HCT116 (cell line): ENCODE results near the gene PSD. TPM values are rescaled to one million over a fixed set of nuclear protein-coding genes. Genes with fewer than 3 reads are reported as not detected.

Experiments used
- ATAC-seq: fragments of 200-7000 bp; cut with Tn5 transposase; 2 replicates; pipeline ENCODE4 v1.9.1; 2020; ENCODE audit warnings: mild to moderate bottlenecking, moderate library complexity
- BruUV-seq: library from RNA; stranded (reverse); fragments of 400-500 nt; replicated peaks from 2 replicates; lab custom pipeline; 2021; lab: Mats Ljungman, UMichigan
- CTCF ChIA-PET: fragments of 300-600 bp; sonication (Branson Sonifier 250); formaldehyde crosslinking; loops from one replicate; lab custom pipeline; 2021; ENCODE audit warnings: antibody characterized with exemption; lab: Charles Lee
- POLR2A ChIA-PET: fragments of 300-600, 350-600 bp; sonication (Branson Sonifier 250); formaldehyde crosslinking; loops from one replicate; lab custom pipeline; 2021; ENCODE audit warnings: antibody characterized with exemption; lab: Charles Lee
- RAD21 ChIA-PET, 2 experiments: fragments of 300-600 bp; sonication (Branson Sonifier 250); formaldehyde crosslinking; loops; one replicate each; lab custom pipeline; 2023; ENCODE audit warnings: low total read pairs in 2 of 2; ENCODE audit not compliant: uncharacterized antibody in 2 of 2, unreplicated experiment in 2 of 2, low non-redundant PET in 1 of 2; lab: Charles Lee
- DNase-seq: peaks from one replicate; pipeline ENCODE4 v3.0.0-alpha.2; 2010; ENCODE audit warnings: low read depth, low spot score
- H2AFZ ChIP-seq: fragments of 200-600 bp; shearing (Covaris generic), sonication (generic); 2 replicates; pipeline ENCODE4 v1.6.1; 2017; ENCODE audit warnings: low read depth, mixed run types, mixed read lengths, antibody characterized with exemption, low read length; ENCODE audit not compliant: poor library complexity, severe bottlenecking
- H3K27ac ChIP-seq: 2 replicates; pipeline ENCODE4 v1.5.1; 2012; ENCODE audit warnings: low read depth, low read length
- H3K27me3 ChIP-seq: fragments of 200-600 bp; sonication (generic); 2 replicates; pipeline ENCODE4 v1.6.1; 2016; ENCODE audit warnings: mixed run types, low read length, mixed read lengths; ENCODE audit not compliant: insufficient read depth
- H3K36me3 ChIP-seq, 2 experiments: fragments of 200-500 bp in 1 of 2; fragments of 200-600 bp in 1 of 2; sonication (Bioruptor generic) in 1 of 2; sonication (generic) in 1 of 2; 2 replicates each; pipeline versions ENCODE4 v1.5.1 to v1.6.1; 2014 to 2016; ENCODE audit warnings: low read length in 2 of 2, inconsistent platforms in 1 of 2, mixed read lengths in 1 of 2, mixed run types in 1 of 2; ENCODE audit not compliant: insufficient read depth in 2 of 2, control insufficient read depth in 1 of 2
- H3K4me1 ChIP-seq, 2 experiments: fragments of 200-600 bp in 1 of 2; sonication (generic) in 1 of 2; 2 replicates each; pipeline versions ENCODE4 v1.5.1 to v1.6.1; 2012 to 2017; ENCODE audit warnings: low read length in 2 of 2, inconsistent platforms in 1 of 2, mild to moderate bottlenecking in 1 of 2, mixed read lengths in 1 of 2, mixed run types in 1 of 2, moderate library complexity in 1 of 2; ENCODE audit not compliant: insufficient read depth in 2 of 2, control insufficient read depth in 1 of 2
- H3K4me2 ChIP-seq: fragments of 200-600 bp; sonication (generic); 2 replicates; pipeline ENCODE4 v1.6.1; 2017; ENCODE audit warnings: mixed run types, low read length, mixed read lengths
- H3K4me3 ChIP-seq, 2 experiments: fragments of 200-600 bp in 1 of 2; sonication (generic) in 1 of 2; replicated peaks in 1 of 2; 2 replicates each; pipeline ENCODE4 v1.5.1; 2011 to 2016; ENCODE audit warnings: low read length in 2 of 2, control low read depth in 1 of 2, low read depth in 1 of 2, mild to moderate bottlenecking in 1 of 2, mixed read lengths in 1 of 2, mixed run types in 1 of 2
- H3K79me2 ChIP-seq: fragments of 200-600 bp; sonication (generic); 2 replicates; pipeline ENCODE4 v1.6.1; 2017; ENCODE audit warnings: mild to moderate bottlenecking, mixed run types, low read length, moderate library complexity, mixed read lengths; ENCODE audit not compliant: insufficient read depth
- H3K9ac ChIP-seq: fragments of 200-600 bp; sonication (generic); 2 replicates; pipeline ENCODE4 v1.6.1; 2016; ENCODE audit warnings: low read length, mixed read lengths
- H3K9me2 ChIP-seq: fragments of 200-600 bp; sonication (generic), shearing (Covaris generic); 2 replicates; pipeline ENCODE4 v1.6.1; 2017; ENCODE audit warnings: mixed run types, mild to moderate bottlenecking, moderate library complexity; ENCODE audit not compliant: insufficient read depth
- H3K9me3 ChIP-seq, 2 experiments: fragments of 200-500 bp in 1 of 2; fragments of 200-600 bp in 1 of 2; sonication (Bioruptor generic) in 1 of 2; sonication (generic) in 1 of 2; 2 replicates each; pipeline ENCODE4 v1.6.1; 2014 to 2017; ENCODE audit warnings: low read length in 2 of 2, mixed read lengths in 2 of 2, inconsistent platforms in 1 of 2, low read depth in 1 of 2, mild to moderate bottlenecking in 1 of 2, mixed run types in 1 of 2, moderate library complexity in 1 of 2; ENCODE audit not compliant: control insufficient read depth in 1 of 2, insufficient read depth in 1 of 2
- H4K20me1 ChIP-seq: fragments of 200-600 bp; sonication (generic), shearing (Covaris generic); 2 replicates; pipeline ENCODE4 v1.6.1; 2017; ENCODE audit warnings: mixed run types, mild to moderate bottlenecking, moderate library complexity; ENCODE audit not compliant: insufficient read depth
- CEBPB ChIP-seq: IDR thresholded peaks from 2 replicates; pipeline ENCODE4 v1.6.1; 2012; ENCODE audit warnings: low read depth
- EZH2 ChIP-seq: fragments of 200-600 bp; sonication (generic); IDR thresholded peaks from 2 replicates; pipeline ENCODE4 v1.6.1; 2017; ENCODE audit warnings: antibody characterized with exemption, mixed run types
- EZH2phosphoT487 ChIP-seq: fragments of 200-600 bp; IDR thresholded peaks from 2 replicates; pipeline ENCODE4 v1.6.1; 2018; ENCODE audit warnings: antibody characterized with exemption, borderline replicate concordance
- RAD21 ChIP-seq: IDR thresholded peaks from 2 replicates; pipeline ENCODE4 v1.6.1; 2012; ENCODE audit warnings: low read depth, mild to moderate bottlenecking
- SIN3A ChIP-seq: IDR thresholded peaks from 2 replicates; pipeline ENCODE4 v1.6.1; 2012; ENCODE audit warnings: low read depth
- SRF ChIP-seq: IDR thresholded peaks from 2 replicates; pipeline ENCODE4 v1.6.1; 2012; ENCODE audit warnings: low read depth
- TCF7L2 ChIP-seq: IDR thresholded peaks from 2 replicates; pipeline ENCODE4 v1.7.0; 2011; ENCODE audit warnings: borderline replicate concordance, inconsistent platforms; ENCODE audit not compliant: insufficient read depth, insufficient read length; ENCODE audit errors: extremely low read depth
- YY1 ChIP-seq: IDR thresholded peaks from 2 replicates; pipeline ENCODE4 v1.6.1; 2011; ENCODE audit warnings: low read length, low read depth, moderate library complexity, mild to moderate bottlenecking; ENCODE audit not compliant: insufficient replicate concordance; ENCODE audit errors: extremely low read depth
- ZNF274 ChIP-seq: fragments of 200-500 bp; sonication (Bioruptor generic); IDR thresholded peaks from 2 replicates; pipeline ENCODE4 v1.6.1; 2014; ENCODE audit warnings: mild to moderate bottlenecking, low read depth, low read length, inconsistent platforms
- intact Hi-C: fragments of 100-400 bp; cut with micrococcal nuclease; formaldehyde crosslinking; loops from 2 replicates; pipeline ENCODE4 v1.10.0; 2022
- total RNA-seq: library from RNA; stranded (reverse); gene quantifications from one replicate; pipeline ENCODE4 v1.2.1, GENCODE V29; 2021; ENCODE audit not compliant: unreplicated experiment
- TF ChIP-seq, protein P1 (sequence below): IDR thresholded peaks from 2 replicates; pipeline ENCODE4 v1.6.1; 2011; ENCODE audit warnings: mild to moderate bottlenecking, low read length, moderate library complexity; ENCODE audit not compliant: insufficient replicate concordance; ENCODE audit errors: extremely low read depth

The PSD gene
- total RNA-seq, 1 experiment from 2014 or later = 9.7 TPM

DNA sequence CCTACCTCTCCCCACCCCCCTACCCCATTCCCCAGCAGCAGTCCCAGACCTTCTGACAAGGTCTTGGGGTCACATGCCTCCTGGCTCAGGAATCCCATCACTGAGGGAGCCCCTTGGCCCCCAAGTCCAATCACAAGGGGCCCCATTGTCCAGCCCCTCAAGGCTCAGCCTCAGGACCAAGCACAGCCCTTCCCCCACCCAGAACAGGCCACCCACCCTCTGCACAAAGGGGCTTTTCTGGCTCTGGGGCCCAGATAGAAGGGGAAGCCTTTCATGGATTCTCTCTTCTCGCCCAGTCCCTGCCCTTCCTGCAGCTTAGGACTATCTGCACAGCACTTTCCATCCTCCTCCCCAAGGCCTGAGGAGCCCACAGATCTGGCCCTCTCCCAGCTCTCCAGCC lies 6.9 kb upstream of the PSD start:
- RAD21 ChIA-PET = no interaction called here
- ATAC-seq = no peak
- Histone ChIP-seq H3K36me3 (peaks cover 0 to 11% of the 10 kb centered on the region in 2 experiments; a peak in 1 of 4 replicates), H3K79me2 (peaks cover 13% of the 10 kb centered on the region)
- BruUV-seq = no TSS peak
- intact Hi-C loops = no loop called here
- no peak for TF ChIP-seq CEBPB
- no peak for TF ChIP-seq SRF
- no peak for TF ChIP-seq RAD21
- TF ChIP-seq EZH2 = no peak
- no peak for TF ChIP-seq TCF7L2
- TF ChIP-seq EZH2phosphoT487 = no peak
- no peak for TF ChIP-seq SIN3A
- TF ChIP-seq YY1 = no peak
- TF ChIP-seq ZNF274 = no peak
- TF ChIP-seq, protein P1, sequence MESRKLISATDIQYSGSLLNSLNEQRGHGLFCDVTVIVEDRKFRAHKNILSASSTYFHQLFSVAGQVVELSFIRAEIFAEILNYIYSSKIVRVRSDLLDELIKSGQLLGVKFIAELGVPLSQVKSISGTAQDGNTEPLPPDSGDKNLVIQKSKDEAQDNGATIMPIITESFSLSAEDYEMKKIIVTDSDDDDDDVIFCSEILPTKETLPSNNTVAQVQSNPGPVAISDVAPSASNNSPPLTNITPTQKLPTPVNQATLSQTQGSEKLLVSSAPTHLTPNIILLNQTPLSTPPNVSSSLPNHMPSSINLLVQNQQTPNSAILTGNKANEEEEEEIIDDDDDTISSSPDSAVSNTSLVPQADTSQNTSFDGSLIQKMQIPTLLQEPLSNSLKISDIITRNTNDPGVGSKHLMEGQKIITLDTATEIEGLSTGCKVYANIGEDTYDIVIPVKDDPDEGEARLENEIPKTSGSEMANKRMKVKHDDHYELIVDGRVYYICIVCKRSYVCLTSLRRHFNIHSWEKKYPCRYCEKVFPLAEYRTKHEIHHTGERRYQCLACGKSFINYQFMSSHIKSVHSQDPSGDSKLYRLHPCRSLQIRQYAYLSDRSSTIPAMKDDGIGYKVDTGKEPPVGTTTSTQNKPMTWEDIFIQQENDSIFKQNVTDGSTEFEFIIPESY = no peak
- TF ChIP-seq, all 23 proteins: peak for 0
- Histone ChIP-seq H3K9ac (no peak overlapping the region), H3K4me1 (peaks cover 11 to 27% of the 10 kb centered on the region in 2 experiments; a peak in 3 of 4 replicates), H3K4me2 (no peak overlapping the region), H3K9me3 (no peaks in the 10 kb centered on the region), H2AFZ (no peak overlapping the region), H3K27me3 (no peaks in the 10 kb centered on the region), H3K4me3 (no peak overlapping the region), H3K9me2 (no peaks in the 10 kb centered on the region), H4K20me1 (no peaks in the 10 kb centered on the region), H3K27ac (no peak overlapping the region)
- ChIA-PET CTCF (interaction anchor here (2.6 kb wide), 1 partner anchor 194 kb away, joined by 7 read pairs; no protein-coding TSS in a partner anchor), POLR2A (interaction anchor here (1.2 kb wide), 1 partner anchor 30 kb away, joined by 3 read pairs; the partner anchor contains the start of gene NFKB2)
- no peak for DNase-seq
